DMS79 treated with DMSO at 0.1 percent for 48 hours (cell line): Measurements from ENCODE around the gene DCLRE1A.

ENCODE experiments used
- DNase-seq: peaks from one replicate; lab custom pipeline; 2025; lab: John Stamatoyannopoulos, UW

The DCLRE1A gene

GRCh38 chr10:113788604-113789083 is 65.2 kb downstream of the DCLRE1A start:
- DNase-seq = no peak
